ENCODE measurements around the gene FCN1. TPM values are rescaled to one million over a fixed set of nuclear protein-coding genes. Genes with fewer than 3 reads are reported as not detected.

The FCN1 gene
- total RNA-seq, 3 donors from 2014 or later, result 0.46 to 6.0 (median 3.3) TPM

DNA sequence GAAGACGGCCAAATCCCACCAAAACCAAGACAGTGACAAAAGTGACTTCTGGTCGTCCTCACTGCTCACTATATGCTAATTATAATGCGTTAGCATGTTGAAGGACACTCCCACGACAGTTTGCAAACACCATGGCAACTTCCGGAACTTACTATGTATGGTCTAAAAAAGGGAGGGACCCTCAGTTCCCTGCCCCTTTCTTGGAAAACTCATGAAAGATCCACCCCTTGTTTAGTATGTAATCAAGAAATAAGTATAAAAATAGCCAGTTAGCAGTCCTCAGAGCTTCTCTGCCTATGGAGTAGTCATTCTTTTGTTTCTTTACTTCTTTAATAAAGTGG is 27.6 kb downstream of the FCN1 start:
- Histone ChIP-seq H3K36me3 (ENCODE audit: low read depth) (no peaks in the 10 kb centered on the region), H3K9me3 (no peaks in the 10 kb centered on the region), H3K4me3 (no peak overlapping the region), H3K4me1 (ENCODE audit: low read depth) (no peaks in the 10 kb centered on the region)
- intact Hi-C loops (cut with DNase I, micrococcal nuclease), result no loop called here
- TF ChIP-seq, protein P1, sequence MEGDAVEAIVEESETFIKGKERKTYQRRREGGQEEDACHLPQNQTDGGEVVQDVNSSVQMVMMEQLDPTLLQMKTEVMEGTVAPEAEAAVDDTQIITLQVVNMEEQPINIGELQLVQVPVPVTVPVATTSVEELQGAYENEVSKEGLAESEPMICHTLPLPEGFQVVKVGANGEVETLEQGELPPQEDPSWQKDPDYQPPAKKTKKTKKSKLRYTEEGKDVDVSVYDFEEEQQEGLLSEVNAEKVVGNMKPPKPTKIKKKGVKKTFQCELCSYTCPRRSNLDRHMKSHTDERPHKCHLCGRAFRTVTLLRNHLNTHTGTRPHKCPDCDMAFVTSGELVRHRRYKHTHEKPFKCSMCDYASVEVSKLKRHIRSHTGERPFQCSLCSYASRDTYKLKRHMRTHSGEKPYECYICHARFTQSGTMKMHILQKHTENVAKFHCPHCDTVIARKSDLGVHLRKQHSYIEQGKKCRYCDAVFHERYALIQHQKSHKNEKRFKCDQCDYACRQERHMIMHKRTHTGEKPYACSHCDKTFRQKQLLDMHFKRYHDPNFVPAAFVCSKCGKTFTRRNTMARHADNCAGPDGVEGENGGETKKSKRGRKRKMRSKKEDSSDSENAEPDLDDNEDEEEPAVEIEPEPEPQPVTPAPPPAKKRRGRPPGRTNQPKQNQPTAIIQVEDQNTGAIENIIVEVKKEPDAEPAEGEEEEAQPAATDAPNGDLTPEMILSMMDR (IDR thresholded peaks at IDR 0.05), result no peak
- ATAC-seq (no peak), DNase-seq (no peak)

DNA sequence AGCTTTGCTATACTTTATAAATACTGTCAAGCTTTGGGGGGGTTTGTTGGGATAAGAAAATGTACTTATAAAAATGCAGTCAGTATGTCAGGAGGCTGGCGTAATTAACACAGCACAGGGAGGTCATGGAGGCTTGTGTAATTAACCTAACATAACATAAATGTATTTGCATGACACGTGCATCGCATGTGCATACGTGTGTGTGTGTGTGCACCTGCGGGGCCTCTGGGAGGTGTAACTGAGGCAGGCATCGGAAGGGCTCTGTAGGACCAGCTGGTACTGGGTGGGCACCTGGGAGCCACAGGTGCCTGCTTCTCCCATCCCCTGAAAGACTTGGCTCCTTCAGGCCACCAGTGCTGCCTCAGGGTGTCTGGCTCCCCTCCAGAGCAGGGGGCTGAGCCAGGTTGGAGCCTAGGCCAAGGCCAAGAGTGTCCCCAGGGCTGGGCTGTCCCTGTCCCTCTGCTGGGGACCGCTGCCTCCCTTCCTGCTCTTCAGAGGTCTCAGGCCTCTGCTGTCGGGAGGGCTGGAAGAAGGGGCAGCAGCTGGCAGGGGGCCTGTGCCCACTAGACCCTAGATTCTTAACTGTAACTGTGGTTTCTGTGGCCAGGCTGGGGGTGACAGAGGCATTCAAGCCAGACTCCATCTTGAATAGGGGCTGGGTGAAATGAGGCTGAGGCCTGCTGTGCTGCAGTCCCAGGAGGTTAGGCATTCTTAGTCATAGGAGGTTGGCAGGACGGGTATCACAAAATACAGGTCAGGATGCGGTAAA is 28.1 kb downstream of the FCN1 start:
- intact Hi-C loops (cut with DNase I, micrococcal nuclease), result no loop called here
- H3K4me1 ChIP-seq (ENCODE audit: low read depth), result no peaks in the 10 kb centered on the region
- no peaks in the 10 kb centered on the region for H3K36me3 ChIP-seq (ENCODE audit: low read depth)
- DNase-seq, result no peak
- TF ChIP-seq, protein P1 (IDR thresholded peaks at IDR 0.05), result no peak
- no peak for ATAC-seq
- no peak overlapping the region for H3K4me3 ChIP-seq
- H3K9me3 ChIP-seq, result no peaks in the 10 kb centered on the region

DNA sequence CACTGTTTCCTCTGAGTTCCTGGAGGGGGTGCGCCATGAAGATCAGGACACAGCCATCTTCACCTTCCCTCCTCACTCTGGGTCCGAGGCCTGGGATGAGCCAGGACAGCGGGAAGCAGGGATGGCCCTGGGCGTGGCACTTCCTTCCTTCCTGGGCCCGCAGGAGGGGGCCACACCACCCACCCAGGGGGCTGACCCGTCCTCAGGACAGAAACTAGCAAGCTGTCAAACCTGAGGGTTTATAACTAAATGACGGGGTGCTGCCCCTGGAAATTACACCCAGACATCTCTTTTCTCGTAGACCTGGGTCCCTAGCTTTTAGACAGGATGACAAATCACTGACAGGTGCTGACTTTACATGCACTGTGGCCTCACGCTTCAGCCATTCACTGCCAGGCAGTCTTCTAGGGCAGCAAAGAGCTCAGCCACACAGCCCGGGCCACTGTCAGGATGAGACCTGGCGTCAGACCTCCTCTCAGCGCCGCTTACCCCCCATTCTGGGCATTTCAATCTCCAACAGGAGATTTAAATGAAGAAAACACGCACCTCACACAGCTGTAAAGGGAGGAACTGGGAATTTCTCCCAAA is 29.0 kb downstream of the FCN1 start:
- no peak for DNase-seq
- TF ChIP-seq, protein P1 (IDR thresholded peaks at IDR 0.05), result no peak
- intact Hi-C loops (cut with DNase I, micrococcal nuclease), result no loop called here
- no peak for ATAC-seq
- Histone ChIP-seq H3K36me3 (ENCODE audit: low read depth) (no peaks in the 10 kb centered on the region), H3K4me3 (no peak overlapping the region), H3K9me3 (no peaks in the 10 kb centered on the region), H3K4me1 (ENCODE audit: low read depth) (no peaks in the 10 kb centered on the region)

DNA sequence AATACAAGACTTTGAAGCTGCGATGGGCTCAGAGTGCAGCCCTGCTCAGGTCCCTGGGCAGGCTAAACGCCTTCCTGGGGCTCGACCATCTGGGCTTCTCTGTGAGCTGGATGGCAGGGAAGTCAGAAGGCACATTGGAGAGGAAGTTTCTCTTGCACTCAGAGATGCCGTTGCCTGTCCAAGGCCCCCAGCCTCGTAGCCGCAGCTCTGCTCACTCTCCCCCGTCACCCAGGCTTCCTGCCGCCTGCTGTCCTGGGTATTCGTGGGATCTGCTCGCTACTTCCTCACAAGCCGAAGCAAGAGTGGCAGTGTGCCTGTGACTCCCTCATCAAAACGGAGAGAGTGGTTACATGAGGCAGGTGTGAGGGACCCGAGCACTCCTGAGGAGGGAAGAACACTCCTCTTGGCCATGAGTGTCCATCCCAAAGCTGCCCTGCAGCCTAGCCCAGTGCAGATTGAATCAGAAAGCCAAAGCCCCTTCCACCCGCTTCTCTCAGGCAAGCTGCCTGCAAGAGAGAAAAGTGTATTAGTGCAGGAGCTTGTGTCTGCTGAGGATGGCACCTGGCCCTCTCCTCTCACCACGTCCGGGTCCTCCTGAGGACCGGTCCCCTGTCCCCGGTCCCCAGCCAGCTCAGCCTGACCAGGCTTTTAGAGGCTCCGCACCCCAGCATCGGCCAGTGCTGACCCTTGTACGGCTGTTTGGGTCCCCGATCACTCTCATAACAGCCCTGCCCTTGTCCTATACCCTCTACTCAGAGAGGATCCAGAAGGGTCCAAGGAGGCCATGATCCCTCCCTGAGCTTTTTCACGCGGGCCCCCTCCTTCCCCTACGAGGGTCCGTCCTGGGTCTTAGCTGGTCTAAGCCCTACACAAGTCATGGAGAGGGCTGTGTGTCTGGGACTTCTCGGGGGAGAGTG is 29.8 kb downstream of the FCN1 start:
- ATAC-seq, result no peak
- Histone ChIP-seq H3K4me1 (ENCODE audit: low read depth) (no peaks in the 10 kb centered on the region), H3K36me3 (ENCODE audit: low read depth) (no peaks in the 10 kb centered on the region), H3K4me3 (no peak overlapping the region), H3K9me3 (no peaks in the 10 kb centered on the region)
- intact Hi-C loops (cut with DNase I, micrococcal nuclease), result no loop called here
- TF ChIP-seq, protein P1 (IDR thresholded peaks at IDR 0.05), result no peak
- DNase-seq, result no peak

DNA sequence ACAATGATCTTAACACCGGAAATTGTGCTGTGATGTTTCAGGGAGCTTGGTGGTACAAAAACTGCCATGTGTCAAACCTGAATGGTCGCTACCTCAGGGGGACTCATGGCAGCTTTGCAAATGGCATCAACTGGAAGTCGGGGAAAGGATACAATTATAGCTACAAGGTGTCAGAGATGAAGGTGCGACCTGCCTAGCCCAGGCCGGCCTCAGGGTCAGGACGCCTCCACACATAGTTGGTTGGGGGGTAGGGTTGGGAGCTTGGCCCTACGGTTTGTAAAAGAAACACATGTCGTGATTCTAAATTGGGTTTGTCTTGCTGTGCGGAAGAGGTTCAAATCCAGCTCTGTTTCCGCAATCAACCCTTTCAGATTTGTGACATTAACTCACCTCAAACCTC is 30.5 kb downstream of the FCN1 start:
- no peak for ATAC-seq

More for the DNA sequence above, 30.5 kb downstream of the FCN1 start:
- H3K4me1 ChIP-seq (ENCODE audit: low read depth), result no peaks in the 10 kb centered on the region
- TF ChIP-seq, protein P1 (IDR thresholded peaks at IDR 0.05), result no peak
- no peaks in the 10 kb centered on the region for H3K36me3 ChIP-seq (ENCODE audit: low read depth)
- H3K9me3 ChIP-seq, result no peaks in the 10 kb centered on the region
- H3K4me3 ChIP-seq, result no peak overlapping the region
- intact Hi-C loops (cut with DNase I, micrococcal nuclease), result no loop called here
- no peak for DNase-seq
